ENCODE measurements around the gene ZNF219. TPM values are rescaled to one million over a fixed set of nuclear protein-coding genes. Genes with fewer than 3 reads are reported as not detected.

ZNF219 gene
- total and polyA plus RNA-seq, 9 donors, result 4.8 to 60.9 (median 33.2) TPM

DNA sequence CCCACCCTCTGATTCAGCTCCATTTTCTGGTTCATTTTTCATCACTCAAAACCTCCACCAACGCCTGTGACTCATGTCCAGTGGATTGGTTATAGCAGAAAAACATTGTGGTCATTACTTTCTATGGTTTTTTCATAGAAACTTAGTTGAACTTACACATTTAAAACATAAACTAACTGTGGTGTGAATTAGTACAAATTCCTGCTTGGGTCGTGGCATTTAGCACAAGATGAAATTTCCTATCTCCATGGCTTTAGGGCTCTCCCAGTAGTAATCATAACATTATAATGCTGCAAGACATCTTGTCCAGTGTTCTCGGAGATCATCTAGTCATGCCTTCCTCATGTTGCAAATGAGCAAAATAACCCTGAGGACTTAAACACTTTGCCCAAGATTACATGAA is 49.2 kb downstream of the ZNF219 start:
- no peak for TF ChIP-seq CTCF (IDR thresholded peaks at IDR 0.05)
- no peak for TF ChIP-seq POLR2A (IDR thresholded peaks at IDR 0.05)
- TF ChIP-seq EP300 (IDR thresholded peaks at IDR 0.05), result no peak
- 42 to 52% (median 45%) methylated on average over 3 of the region's 3 CpGs for WGBS, 3 donors
- intact Hi-C loops (cut with DNase I), result loop anchor here in 1 of 4 donors (10.0 kb wide), 1 partner anchor 54 kb away; the partner anchor contains the start of gene SLC39A2
- Histone ChIP-seq H3K9me3 (no peaks in the 10 kb centered on the region), H3K27me3 (no peaks in the 10 kb centered on the region), H3K4me1 (ENCODE audit: insufficient read depth) (peaks cover 3% of the 10 kb centered on the region), H3K27ac (no peak overlapping the region), H3K4me3 (no peak overlapping the region), H3K36me3 (no peaks in the 10 kb centered on the region)
- DNase-seq, result no peak

GRCh38 chr14:21048638-21049037 is 49.8 kb downstream of the ZNF219 start:
- Histone ChIP-seq H3K4me3 (no peak overlapping the region), H3K4me1 (ENCODE audit: insufficient read depth) (peaks cover 3% of the 10 kb centered on the region), H3K36me3 (no peaks in the 10 kb centered on the region), H3K27ac (no peak overlapping the region), H3K27me3 (no peaks in the 10 kb centered on the region), H3K9me3 (no peaks in the 10 kb centered on the region)
- 41 to 47% (median 45%) methylated on average over 2 of the region's 2 CpGs for WGBS, 3 donors
- no peak for DNase-seq
- intact Hi-C loops (cut with DNase I), result loop anchor here in 1 of 4 donors (10.0 kb wide), 1 partner anchor 54 kb away; the partner anchor contains the start of gene SLC39A2
- TF ChIP-seq POLR2A (IDR thresholded peaks at IDR 0.05), result no peak
- no peak for TF ChIP-seq EP300 (IDR thresholded peaks at IDR 0.05)
- no peak for TF ChIP-seq CTCF (IDR thresholded peaks at IDR 0.05)

DNA sequence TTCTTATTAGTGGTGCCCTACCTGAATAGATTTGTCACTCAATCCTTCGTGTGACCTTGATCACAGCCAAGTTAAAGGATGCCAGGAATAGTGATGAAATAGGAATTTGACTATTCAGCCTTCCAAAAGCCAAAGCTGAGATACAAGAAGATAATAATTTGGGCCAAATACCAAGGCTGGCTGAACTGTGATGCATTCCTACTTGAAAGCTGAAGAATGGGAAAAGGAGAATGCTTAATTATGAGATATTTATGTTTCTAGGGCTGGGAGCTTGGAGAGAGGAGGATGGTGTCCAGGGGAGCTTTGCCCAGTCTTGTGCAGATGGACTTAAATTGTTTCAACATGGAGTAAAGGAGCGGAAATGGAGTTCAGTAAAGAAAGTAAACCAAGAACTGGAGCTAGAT is 51.1 kb downstream of the ZNF219 start:
- WGBS, 3 donors, result 64 to 80% (median 79%) methylated on average over 2 of the region's 2 CpGs
- TF ChIP-seq EP300 (IDR thresholded peaks at IDR 0.05) (no peak), POLR2A (IDR thresholded peaks at IDR 0.05) (no peak), CTCF (IDR thresholded peaks at IDR 0.05) (no peak)
- Histone ChIP-seq H3K36me3 (no peaks in the 10 kb centered on the region), H3K4me1 (ENCODE audit: insufficient read depth) (peaks cover 3% of the 10 kb centered on the region), H3K4me3 (no peak overlapping the region), H3K27ac (no peak overlapping the region), H3K9me3 (no peaks in the 10 kb centered on the region), H3K27me3 (no peaks in the 10 kb centered on the region)
- intact Hi-C loops (cut with DNase I), result loop anchor here in 1 of 4 donors (10.0 kb wide), 1 partner anchor 53 kb away; the partner anchor contains the start of gene SLC39A2
- DNase-seq, result no peak

DNA sequence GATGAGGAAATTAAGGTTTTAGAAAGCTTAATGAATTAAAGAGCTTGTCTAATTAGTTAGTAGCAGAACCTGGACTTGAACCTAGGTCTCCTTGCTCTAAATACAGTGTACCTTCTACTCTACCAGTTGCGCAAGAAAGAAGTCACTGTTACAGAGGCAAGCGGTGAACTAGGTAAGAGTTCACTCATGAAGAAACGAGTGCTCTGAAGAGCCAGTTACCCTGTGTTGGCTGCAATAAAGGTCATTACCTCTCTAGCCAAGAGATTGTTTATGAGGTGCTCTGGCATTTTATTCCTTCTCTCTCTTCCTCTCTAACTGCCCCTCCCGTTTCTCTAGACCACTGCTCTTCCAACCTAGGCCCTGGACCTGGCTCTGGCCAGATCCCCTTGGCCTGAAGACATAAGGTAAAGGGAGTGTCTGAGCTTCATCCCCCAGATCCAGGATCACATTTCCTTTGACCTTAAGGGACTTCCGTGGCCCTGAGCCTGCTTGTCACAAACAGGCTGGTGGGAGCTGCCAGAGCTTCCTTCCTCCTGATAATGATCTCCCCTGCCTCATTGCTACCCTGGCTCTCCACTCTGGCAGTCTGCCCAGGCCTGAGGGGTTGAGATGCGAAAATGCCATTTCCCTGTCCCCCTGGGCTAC is 54.4 kb downstream of the ZNF219 start:
- 53 to 61% (median 55%) methylated on average over 6 of the region's 6 CpGs for WGBS, 3 donors
- peaks cover 7% of the 10 kb centered on the region for H3K4me1 ChIP-seq (ENCODE audit: insufficient read depth)
- DNase-seq, result no peak
- H3K27me3 ChIP-seq, result no peaks in the 10 kb centered on the region
- no peak overlapping the region for H3K27ac ChIP-seq
- no peaks in the 10 kb centered on the region for H3K9me3 ChIP-seq
- H3K4me3 ChIP-seq, result no peak overlapping the region
- no peaks in the 10 kb centered on the region for H3K36me3 ChIP-seq
- intact Hi-C loops (cut with DNase I), result loop anchor here in 1 of 4 donors (10.0 kb wide), 1 partner anchor 49 kb away; the partner anchor contains the start of gene SLC39A2
- TF ChIP-seq EP300 (IDR thresholded peaks at IDR 0.05), result no peak
- no peak for TF ChIP-seq CTCF (IDR thresholded peaks at IDR 0.05)
- no peak for TF ChIP-seq POLR2A (IDR thresholded peaks at IDR 0.05)

Measured in ovary (tissue), 9 donors.